Right renal cortex interstitium (tissue), 3 donors: ENCODE results near the gene COA5. TPM values are rescaled to one million over a fixed set of nuclear protein-coding genes. Genes with fewer than 3 reads are reported as not detected.
"Not testable (repeated sequence)": the region's sequence is repeated elsewhere in the genome, so short reads cannot be mapped to it uniquely, and the experiment has no call there.

Source experiments
- DNase-seq, 3 donors: peaks; one replicate each; pipeline ENCODE4 v3.0.0-alpha.2; 2013; ENCODE audit warnings: low read depth in 3 of 3, low spot score in 2 of 3
- polyA plus RNA-seq, 3 donors: library from polyadenylated mRNA; unstranded; fragments of 120-200 nt; gene quantifications; one replicate each; pipeline ENCODE4 v1.2.1, GENCODE V29; 2013; ENCODE audit not compliant: insufficient read length in 3 of 3

Gene COA5
- polyA plus RNA-seq, 3 donors, result 78.8 to 83.0 (median 79.5) TPM

GRCh38 chr2:98607104-98607503 lies 1.2 kb downstream of the COA5 start:
- DNase-seq, result no peak

DNA sequence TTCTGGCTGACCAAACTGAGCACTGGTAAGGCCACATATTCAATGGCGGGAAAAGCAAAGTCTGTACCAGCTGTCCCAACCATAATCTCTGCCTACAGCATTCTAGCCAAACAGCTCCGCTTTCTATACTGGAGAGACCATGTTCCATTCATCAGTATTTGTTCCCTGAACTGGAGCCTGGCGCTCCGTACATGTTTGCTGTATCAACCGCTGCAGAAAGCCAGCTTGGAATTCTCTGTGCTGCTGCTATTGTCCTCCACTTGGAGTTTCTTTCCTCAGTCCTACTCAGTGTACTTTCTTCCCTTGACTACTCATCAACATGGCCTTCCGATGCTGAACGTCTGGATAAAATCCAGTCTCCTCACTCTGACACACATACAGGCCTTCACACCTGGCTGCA lies 1.9 kb downstream of the COA5 start:
- DNase-seq, result no peak

GRCh38 chr2:98605076-98605475 lies 3.2 kb downstream of the COA5 start:
- DNase-seq, result no peak

- no peak for DNase-seq
Measured at GRCh38 chr2:98604547-98604946, 3.8 kb downstream of the COA5 start.

DNA sequence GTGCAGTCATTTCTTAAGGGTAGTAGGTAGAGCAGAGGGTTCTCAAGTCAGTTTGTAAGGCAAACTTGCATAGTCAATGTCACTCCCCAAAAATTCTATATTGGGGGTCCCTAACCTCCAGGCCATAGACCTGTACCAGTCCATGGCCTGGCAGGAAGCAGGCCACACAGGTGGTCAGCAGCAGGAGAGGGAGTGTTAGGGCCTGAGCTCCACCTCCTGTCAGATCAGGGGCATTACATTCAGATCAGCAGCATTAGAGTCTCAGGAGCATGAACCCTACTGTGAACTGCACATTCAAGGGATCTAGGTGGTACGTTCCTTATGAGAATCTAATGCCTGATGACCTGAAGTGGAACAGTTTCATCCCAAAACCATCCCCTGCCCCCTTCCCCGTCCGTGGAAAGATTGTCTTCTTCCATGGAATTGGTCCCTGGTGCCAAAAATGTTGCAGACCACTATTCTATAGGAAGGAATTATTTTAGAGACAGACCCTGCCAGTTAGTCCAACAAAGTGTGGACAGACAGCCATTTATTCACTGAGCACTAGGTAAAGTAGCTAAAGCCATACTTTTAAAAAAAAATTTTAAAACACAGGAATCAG lies 6.7 kb downstream of the COA5 start:
- DNase-seq, result no peak

GRCh38 chr2:98598781-98599428 lies 9.4 kb downstream of the COA5 start:
- DNase-seq, result no peak

DNA sequence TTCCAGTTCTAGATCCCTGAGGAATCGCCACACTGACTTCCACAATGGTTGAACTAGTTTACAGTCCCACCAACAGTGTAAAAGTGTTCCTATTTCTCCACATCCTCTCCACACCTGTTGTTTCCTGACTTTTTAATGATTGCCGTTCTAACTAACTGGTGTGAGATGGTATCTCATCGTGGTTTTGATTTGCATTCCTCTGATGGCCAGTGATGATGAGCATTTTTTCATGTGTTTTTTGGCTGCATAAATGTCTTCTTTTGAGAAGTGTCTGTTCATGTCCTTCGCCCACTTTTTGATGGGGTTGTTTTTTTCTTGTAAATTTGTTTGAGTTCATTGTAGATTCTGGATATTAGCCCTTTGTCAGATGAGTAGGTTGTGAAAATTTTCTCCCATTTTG lies 13.6 kb downstream of the COA5 start:
- DNase-seq, result not testable (repeated sequence)

GRCh38 chr2:98592565-98592964 lies 15.7 kb downstream of the COA5 start:
- no peak for DNase-seq

DNA sequence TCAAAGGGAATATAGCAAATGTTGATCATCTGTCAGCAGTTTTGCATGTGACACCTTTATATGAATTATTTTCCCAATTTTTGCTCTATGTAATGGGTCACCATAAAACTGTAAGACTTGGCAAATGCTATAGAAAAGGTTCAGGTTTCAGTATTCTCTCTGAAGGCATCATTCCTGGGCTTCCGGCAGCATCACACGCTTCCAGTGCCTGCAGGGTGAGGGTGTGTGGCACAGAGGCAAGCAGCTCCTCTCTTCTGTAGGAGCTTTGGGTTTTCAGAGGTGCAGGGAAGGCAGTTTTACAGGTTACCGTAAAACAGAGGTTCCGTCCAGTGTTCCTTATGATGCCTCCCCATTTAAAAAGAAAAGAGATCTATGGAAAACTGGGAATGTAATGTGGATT lies 18.8 kb downstream of the COA5 start:
- no peak for DNase-seq

- DNase-seq, result no peak
Measured at GRCh38 chr2:98588880-98589431, 19.4 kb downstream of the COA5 start.

DNA sequence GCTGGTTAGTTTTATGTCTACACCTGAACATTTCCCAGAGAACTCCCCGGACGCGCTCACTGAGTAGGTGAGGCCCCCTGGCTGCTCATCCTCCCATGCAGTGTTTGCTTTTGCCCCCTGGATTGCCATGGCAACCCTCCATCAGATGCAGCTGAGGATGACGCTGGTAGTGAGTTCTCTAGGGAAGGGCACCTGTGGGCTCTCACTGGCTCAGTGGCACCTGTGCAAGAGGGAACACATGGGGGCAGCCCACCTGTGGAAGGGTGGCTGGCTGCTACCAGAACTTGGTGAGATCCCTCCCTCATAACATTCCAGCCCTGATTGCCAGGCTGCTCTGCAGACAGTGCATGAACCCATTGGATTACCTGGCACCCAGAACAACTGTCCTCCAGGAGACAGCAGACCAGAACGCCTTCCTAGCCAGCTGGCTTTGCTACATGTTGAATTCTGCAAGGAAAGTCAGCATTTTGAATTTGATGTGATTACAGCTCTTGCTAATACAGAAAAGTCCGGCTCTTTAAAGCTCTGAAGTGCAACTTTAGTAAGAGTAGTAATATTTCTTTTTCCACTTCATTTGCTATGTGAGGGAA lies 21.7 kb downstream of the COA5 start:
- no peak for DNase-seq

GRCh38 chr2:98585386-98585785 lies 22.9 kb downstream of the COA5 start:
- DNase-seq, result no peak

GRCh38 chr2:98583816-98584618 lies 24.3 kb downstream of the COA5 start:
- DNase-seq, result no peak

- no peak for DNase-seq
Measured at GRCh38 chr2:98583276-98583675, 25.0 kb downstream of the COA5 start.

- no peak for DNase-seq
Measured at GRCh38 chr2:98582523-98582922, 25.8 kb downstream of the COA5 start.

DNA sequence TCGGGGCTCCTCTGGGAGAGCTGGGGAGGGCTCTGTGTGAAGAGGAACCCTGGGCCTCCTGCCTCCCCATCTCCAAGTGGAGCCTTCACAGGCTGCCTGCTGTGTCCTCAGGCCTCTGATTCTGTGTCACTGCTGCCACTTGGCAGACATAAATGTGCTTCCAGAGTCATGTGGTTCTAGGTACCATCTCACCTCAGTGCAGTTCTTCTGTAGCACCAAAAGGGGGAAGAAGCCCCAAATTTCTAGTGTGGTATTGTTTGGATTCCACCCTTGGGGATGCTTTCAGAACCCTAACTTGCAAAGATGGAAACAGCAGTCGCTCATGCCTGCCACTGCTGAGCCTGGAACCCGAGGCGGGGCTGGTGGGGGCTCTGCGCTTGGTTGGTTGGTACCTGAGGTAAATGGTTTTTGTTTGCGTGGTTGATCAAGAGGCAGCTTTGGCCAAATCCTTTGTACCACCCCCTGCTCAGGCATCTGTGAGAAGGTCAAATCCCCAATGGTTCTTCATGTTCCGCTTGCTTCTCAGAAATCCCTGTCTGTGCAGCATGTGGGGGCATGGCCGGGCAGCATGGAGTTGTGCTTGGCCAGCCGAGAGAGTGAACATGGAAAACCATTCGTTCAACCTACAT lies 27.5 kb downstream of the COA5 start:
- DNase-seq, result no peak

DNA sequence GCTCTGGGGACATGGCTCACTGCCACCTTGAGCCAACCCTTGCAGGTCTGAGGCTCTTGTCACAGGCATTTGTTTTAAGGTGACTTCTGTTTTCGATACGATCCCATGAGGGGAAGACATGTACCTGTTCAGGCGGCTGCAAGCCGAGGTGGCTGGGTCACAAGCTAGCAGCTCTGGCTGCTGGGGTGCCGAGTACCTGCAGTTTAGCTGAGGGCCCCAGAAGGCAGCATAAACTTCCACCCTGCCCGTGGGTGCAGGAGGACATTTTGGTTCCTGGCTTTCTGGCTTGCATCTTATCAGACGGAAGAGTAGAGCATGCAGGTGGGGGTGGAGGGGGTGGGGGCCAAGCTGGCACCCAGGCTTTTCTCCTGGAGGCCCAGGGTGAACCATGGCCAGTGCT lies 28.4 kb downstream of the COA5 start:
- no peak for DNase-seq

DNA sequence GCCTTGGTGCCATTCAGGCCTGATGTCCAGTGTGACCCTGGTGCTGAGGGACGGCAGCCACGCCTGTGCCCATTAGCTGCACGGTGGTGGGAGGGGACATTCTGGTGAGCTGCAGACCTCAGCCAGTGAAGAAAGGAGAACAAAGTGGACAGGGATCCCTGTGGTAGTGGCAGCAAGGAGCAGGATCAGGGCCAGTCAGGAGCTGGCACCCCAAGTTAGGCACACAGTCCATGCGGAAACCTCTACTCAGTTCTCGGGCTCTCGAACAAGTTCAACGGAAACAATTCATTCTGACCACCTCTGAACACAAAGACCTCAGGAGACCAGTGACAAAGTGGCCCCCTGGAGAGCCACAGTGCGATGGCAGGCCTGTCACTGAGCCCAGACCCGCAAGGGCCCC lies 30.1 kb downstream of the COA5 start:
- no peak for DNase-seq

GRCh38 chr2:98577313-98577712 lies 31.0 kb downstream of the COA5 start:
- DNase-seq, result no peak

DNA sequence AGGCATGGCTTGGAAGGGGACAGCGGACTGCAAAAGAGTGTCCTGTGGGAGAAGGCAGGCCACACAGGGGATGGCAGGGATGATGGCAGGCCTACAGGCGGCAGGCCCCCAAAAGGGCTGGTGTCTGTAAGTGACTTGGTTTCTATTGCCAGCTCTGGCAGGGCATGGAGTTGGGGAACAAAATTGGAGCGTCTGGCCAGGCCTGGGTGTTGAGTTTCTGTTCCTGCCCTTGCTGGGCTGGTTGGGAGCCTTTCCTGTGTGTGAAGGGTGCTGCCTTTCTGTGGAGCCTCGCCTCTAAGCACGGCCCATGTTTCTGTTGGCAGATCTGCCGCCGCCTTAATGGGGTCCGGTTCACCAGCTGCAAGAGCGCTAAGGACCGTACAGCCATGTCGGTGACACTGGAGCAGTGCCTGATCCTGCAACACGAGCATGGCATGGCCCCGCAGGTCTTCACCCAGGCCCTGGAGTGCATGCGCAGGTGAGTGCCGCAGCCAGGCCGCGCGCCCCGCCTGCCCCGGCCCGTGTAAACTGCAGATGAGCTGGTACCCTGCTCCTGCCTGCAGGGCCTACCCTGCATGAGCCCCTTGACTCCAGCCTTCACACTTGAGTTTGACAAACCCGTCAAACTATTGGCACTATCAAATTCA lies 31.5 kb downstream of the COA5 start:
- DNase-seq, result no peak
